PC-3 (cell line): Measurements from ENCODE around the gene LMBRD2. TPM values are rescaled to one million over a fixed set of nuclear protein-coding genes. Genes with fewer than 3 reads are reported as not detected.

Experiments used
- ATAC-seq: fragments of 200-7000 bp; cut with Tn5 transposase; 2 replicates; pipeline ENCODE4 v1.9.1; 2020; ENCODE audit warnings: mild to moderate bottlenecking, moderate library complexity
- BruUV-seq: library from RNA; stranded (reverse); fragments of 400-500 nt; replicated peaks from 2 replicates; lab custom pipeline; 2021; lab: Mats Ljungman, UMichigan
- CTCF ChIA-PET: fragments of 300-600 bp; sonication (Branson Sonifier 250); formaldehyde crosslinking; loops from one replicate; lab custom pipeline; 2022; ENCODE audit warnings: antibody characterized with exemption; lab: Charles Lee
- POLR2A ChIA-PET: fragments of 300-600 bp; sonication (Branson Sonifier 250); formaldehyde crosslinking; loops from one replicate; lab custom pipeline; 2022; ENCODE audit warnings: antibody characterized with exemption; ENCODE audit not compliant: unreplicated experiment; lab: Charles Lee
- DNase-seq: peaks from one replicate; pipeline ENCODE4 v3.0.0-alpha.2; 2015
- H2AFZ ChIP-seq: fragments of 300-600 bp; sonication (generic); 2 replicates; pipeline ENCODE4 v1.6.0; 2016; ENCODE audit warnings: antibody characterized with exemption, low read length
- H3F3A ChIP-seq: fragments of 300-600 bp; sonication (generic); one replicate; pipeline ENCODE4 v1.6.0; 2017; ENCODE audit warnings: antibody characterized with exemption, low read length, control low read depth, mild to moderate bottlenecking; ENCODE audit not compliant: unreplicated experiment
- H3K27ac ChIP-seq: fragments of 300-600 bp; sonication (generic); 2 replicates; pipeline ENCODE4 v1.5.1; 2016; ENCODE audit warnings: mild to moderate bottlenecking, low read length
- H3K27me3 ChIP-seq: fragments of 300-600 bp; sonication (generic); 2 replicates; pipeline ENCODE4 v1.6.1; 2016; ENCODE audit warnings: low read length, mixed read lengths
- H3K36me3 ChIP-seq: fragments of 300-600 bp; sonication (generic); 2 replicates; pipeline ENCODE4 v1.6.1; 2016; ENCODE audit warnings: low read depth, mixed run types, low read length, mixed read lengths
- H3K4me1 ChIP-seq: fragments of 300-600 bp; sonication (generic); 2 replicates; pipeline ENCODE4 v1.5.1; 2016; ENCODE audit warnings: low read length; ENCODE audit not compliant: insufficient read depth
- H3K4me2 ChIP-seq: fragments of 300-600 bp; sonication (generic); 2 replicates; pipeline ENCODE4 v1.6.0; 2016; ENCODE audit warnings: low read length
- H3K4me3 ChIP-seq: fragments of 300-600 bp; sonication (generic); 2 replicates; pipeline ENCODE4 v1.5.1; 2016; ENCODE audit warnings: mild to moderate bottlenecking, low read length, mixed read lengths
- H3K79me2 ChIP-seq: fragments of 300-600 bp; sonication (generic); 2 replicates; pipeline ENCODE4 v1.6.1; 2017; ENCODE audit warnings: low read length, mixed read lengths
- H3K9ac ChIP-seq: fragments of 300-600 bp; sonication (generic); 2 replicates; pipeline ENCODE4 v1.6.0; 2016; ENCODE audit warnings: mild to moderate bottlenecking, low read length
- H3K9me2 ChIP-seq: fragments of 300-600 bp; sonication (generic); replicated peaks from 2 replicates; pipeline ENCODE4 v1.6.1; 2016; ENCODE audit warnings: mixed run types, low read length, mixed read lengths
- H3K9me3 ChIP-seq: fragments of 300-600 bp; sonication (generic); 2 replicates; pipeline ENCODE4 v1.6.1; 2016; ENCODE audit warnings: low read length, mixed read lengths
- H4K20me1 ChIP-seq: fragments of 300-600 bp; sonication (generic); 2 replicates; pipeline ENCODE4 v1.6.1; 2016; ENCODE audit warnings: low read length, mixed read lengths
- EZH2 ChIP-seq: fragments of 300-600 bp; sonication (generic); IDR thresholded peaks from one replicate; pipeline ENCODE4 v1.6.1; 2017; ENCODE audit warnings: antibody characterized with exemption, mild to moderate bottlenecking, low read length; ENCODE audit not compliant: unreplicated experiment
- EZH2phosphoT487 ChIP-seq: fragments of 300-600 bp; sonication (generic); IDR thresholded peaks from 2 replicates; pipeline ENCODE4 v1.6.1; 2018; ENCODE audit warnings: mild to moderate bottlenecking, antibody characterized with exemption, low read length, borderline replicate concordance
- intact Hi-C: fragments of 100-400 bp; cut with micrococcal nuclease; formaldehyde crosslinking; loops from 2 replicates; pipeline ENCODE4 v1.9.0; 2023
- microRNA-seq: library from miRNA; unstranded; fragments of <30 nt; microRNA quantifications from one replicate; pipeline ENCODE4 v1.1.0, GENCODE V29; 2020; ENCODE audit not compliant: unreplicated experiment
- total RNA-seq: library from RNA; depleted of rRNA; stranded (reverse); fragments of >200 nt; gene quantifications from 2 replicates; pipeline ENCODE4 v1.2.3, GENCODE V29; 2014; rRNA removed
- TF ChIP-seq, protein P1 (sequence below): fragments of 300-600 bp; sonication (generic); conservative IDR thresholded peaks from 2 replicates; pipeline ENCODE4 v1.5.1; 2017; ENCODE audit warnings: antibody characterized with exemption, low read depth, mild to moderate bottlenecking, low read length

LMBRD2 gene
- total RNA-seq, 1 experiment from 2014 or later, result 9.1 TPM

DNA sequence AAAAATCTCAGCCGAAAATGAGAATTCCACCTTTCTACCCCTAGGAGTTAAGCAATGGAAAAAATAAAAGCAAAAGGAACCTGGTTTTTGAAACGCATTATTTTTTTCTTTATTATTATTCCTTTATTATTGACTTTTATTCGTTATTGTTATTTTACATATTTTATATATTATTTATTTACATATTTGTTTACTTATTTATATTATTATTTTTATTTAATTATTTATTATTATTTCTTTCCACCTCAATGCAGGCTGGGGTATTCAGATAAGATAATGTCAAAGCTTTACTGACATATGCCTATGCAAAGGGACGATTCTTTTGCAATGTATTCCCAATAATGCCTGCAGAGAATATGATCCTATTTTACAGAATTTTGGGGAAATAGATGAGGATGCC is 101.7 kb downstream of the LMBRD2 start:
- Histone ChIP-seq H4K20me1 (no peaks in the 10 kb centered on the region), H3K27ac (no peak overlapping the region), H3K4me2 (no peak overlapping the region), H3K4me1 (no peaks in the 10 kb centered on the region; the same call in 1 of the 2 replicates), H3F3A (no peaks in the 10 kb centered on the region), H3K4me3 (no peak overlapping the region), H3K9me3 (no peaks in the 10 kb centered on the region), H3K27me3 (peaks cover 40% of the 10 kb centered on the region), H3K79me2 (no peaks in the 10 kb centered on the region), H2AFZ (no peak overlapping the region), H3K36me3 (no peaks in the 10 kb centered on the region), H3K9me2 (no peaks in the 10 kb centered on the region), H3K9ac (no peak overlapping the region)
- DNase-seq (no peak), ATAC-seq (no peak)
- POLR2A ChIA-PET, result no interaction called here
- TF ChIP-seq EZH2, result no peak
- TF ChIP-seq EZH2phosphoT487, result no peak
- TF ChIP-seq, protein P1, sequence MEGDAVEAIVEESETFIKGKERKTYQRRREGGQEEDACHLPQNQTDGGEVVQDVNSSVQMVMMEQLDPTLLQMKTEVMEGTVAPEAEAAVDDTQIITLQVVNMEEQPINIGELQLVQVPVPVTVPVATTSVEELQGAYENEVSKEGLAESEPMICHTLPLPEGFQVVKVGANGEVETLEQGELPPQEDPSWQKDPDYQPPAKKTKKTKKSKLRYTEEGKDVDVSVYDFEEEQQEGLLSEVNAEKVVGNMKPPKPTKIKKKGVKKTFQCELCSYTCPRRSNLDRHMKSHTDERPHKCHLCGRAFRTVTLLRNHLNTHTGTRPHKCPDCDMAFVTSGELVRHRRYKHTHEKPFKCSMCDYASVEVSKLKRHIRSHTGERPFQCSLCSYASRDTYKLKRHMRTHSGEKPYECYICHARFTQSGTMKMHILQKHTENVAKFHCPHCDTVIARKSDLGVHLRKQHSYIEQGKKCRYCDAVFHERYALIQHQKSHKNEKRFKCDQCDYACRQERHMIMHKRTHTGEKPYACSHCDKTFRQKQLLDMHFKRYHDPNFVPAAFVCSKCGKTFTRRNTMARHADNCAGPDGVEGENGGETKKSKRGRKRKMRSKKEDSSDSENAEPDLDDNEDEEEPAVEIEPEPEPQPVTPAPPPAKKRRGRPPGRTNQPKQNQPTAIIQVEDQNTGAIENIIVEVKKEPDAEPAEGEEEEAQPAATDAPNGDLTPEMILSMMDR, result no peak
- CTCF ChIA-PET, result no interaction called here
- BruUV-seq, result no TSS peak
- intact Hi-C loops, result no loop called here

Small RNAs within 50 kb of the gene (microRNA-seq; reads per million reads assigned to microRNA genes)
- gene MIR580, result 1.3 reads per million

Other genes starting within 250 kb of the LMBRD2 start
- gene CAPSL, start 213.3 kb downstream of the LMBRD2 start, total RNA-seq, result 0.11 TPM in 1 of 2 replicates, not detected in the other
- gene UGT3A1, start 160.5 kb downstream of the LMBRD2 start, total RNA-seq, result not detected in 2 replicates
- gene UGT3A2, start 85.0 kb downstream of the LMBRD2 start, total RNA-seq, result not detected in 2 replicates
- 32.0 and 33.2 TPM in 2 replicates for gene SKP2, start 224 bp upstream of the LMBRD2 start, total RNA-seq
- 17.7 and 22.9 TPM in 2 replicates for gene NADK2, start 90.0 kb upstream of the LMBRD2 start, total RNA-seq
- not detected in 2 replicates for gene RANBP3L, start 150.0 kb upstream of the LMBRD2 start, total RNA-seq